ENCODE measurements around the gene FLT3.

Gene FLT3

GRCh38 chr13:27954406-27954851 lies 145.9 kb downstream of the FLT3 start:
- peak; percentile 63 for ATAC-seq (ENCODE audit: low read depth)
- Histone ChIP-seq H3K27me3 (ENCODE audit: insufficient read depth, poor library complexity, severe bottlenecking) (peaks cover 85% of the 10 kb centered on the region), H3K9me3 (ENCODE audit: severe bottlenecking) (no peaks in the 10 kb centered on the region), H3K4me1 (ENCODE audit: insufficient read depth, poor library complexity, severe bottlenecking) (no peaks in the 10 kb centered on the region), H3K4me3 (ENCODE audit: severe bottlenecking) (peak overlapping the region; percentile 25), H3K27ac (ENCODE audit: poor library complexity, severe bottlenecking) (no peak overlapping the region), H3K36me3 (ENCODE audit: low read depth) (no peaks in the 10 kb centered on the region)
- no peak for DNase-seq (ENCODE audit: low spot score)
- TF ChIP-seq CTCF (IDR thresholded peaks at IDR 0.05; ENCODE audit: poor library complexity, severe bottlenecking), result no peak

GRCh38 chr13:27953676-27954405 lies 146.5 kb downstream of the FLT3 start:
- H3K9me3 ChIP-seq (ENCODE audit: severe bottlenecking), result no peaks in the 10 kb centered on the region
- TF ChIP-seq CTCF (IDR thresholded peaks at IDR 0.05; ENCODE audit: poor library complexity, severe bottlenecking), result peak; percentile 88
- H3K27me3 ChIP-seq (ENCODE audit: insufficient read depth, poor library complexity, severe bottlenecking), result peaks cover 79% of the 10 kb centered on the region
- no peak overlapping the region for H3K27ac ChIP-seq (ENCODE audit: poor library complexity, severe bottlenecking)
- DNase-seq (ENCODE audit: low spot score) (no peak), ATAC-seq (ENCODE audit: low read depth) (peak; percentile 97)
- peak overlapping the region; percentile 25 for H3K4me3 ChIP-seq (ENCODE audit: severe bottlenecking)
- no peaks in the 10 kb centered on the region for H3K36me3 ChIP-seq (ENCODE audit: low read depth)
- no peaks in the 10 kb centered on the region for H3K4me1 ChIP-seq (ENCODE audit: insufficient read depth, poor library complexity, severe bottlenecking)

All from RWPE2 (cell line).